NCI-H1694 (cell line): Measurements from ENCODE around the gene ACAT2.
"Not testable (repeated sequence)": the region's sequence is repeated elsewhere in the genome, so short reads cannot be mapped to it uniquely, and the experiment has no call there.

Experiments
- DNase-seq: peaks from one replicate; lab custom pipeline; 2025; lab: John Stamatoyannopoulos, UW

ACAT2 gene

GRCh38 chr6:159761873-159762680, at the start of gene ACAT2:
TSS of gene ACAT2 (plus strand) at chr6:159762045. CDS start at chr6:159762088, 43 bp downstream.
- DNase-seq = peak; percentile 79

DNA sequence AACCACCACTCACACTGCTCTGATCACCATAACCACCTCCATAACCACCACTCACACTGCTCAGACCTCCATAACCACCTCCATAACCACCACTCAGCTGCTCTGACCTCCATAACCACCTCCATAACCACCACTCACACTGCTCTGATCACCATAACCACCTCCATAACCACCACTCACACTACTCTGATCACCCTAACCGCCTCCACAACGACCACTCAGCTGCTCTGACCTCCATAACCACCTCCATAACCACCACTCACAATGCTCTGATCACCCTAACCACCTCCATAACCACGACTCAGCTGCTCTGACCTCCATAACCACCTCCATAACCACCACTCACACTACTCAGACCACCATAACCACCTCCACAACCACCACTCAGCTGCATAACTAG, 49.5 kb upstream of the ACAT2 start:
- DNase-seq = not testable (repeated sequence)

DNA sequence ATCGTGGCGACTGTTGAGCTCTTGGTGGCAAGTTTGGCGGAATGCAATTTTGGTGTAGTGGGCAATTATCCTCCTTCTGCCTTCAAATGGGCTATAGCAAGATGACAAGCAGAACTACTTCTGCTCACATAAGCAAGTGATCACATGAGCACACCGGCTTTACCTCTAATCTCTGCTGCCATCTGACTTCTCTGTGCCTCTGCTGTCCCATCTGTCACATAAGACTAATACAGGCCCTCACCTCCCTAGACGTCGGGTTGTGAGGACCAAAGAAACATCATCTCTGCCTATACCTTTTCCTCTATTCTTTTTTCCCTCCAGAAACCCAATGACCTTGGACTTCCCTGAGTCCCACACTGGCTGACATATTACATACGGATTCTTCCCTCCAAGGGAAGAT, 47.9 kb upstream of the ACAT2 start:
- DNase-seq = no peak

GRCh38 chr6:159714404-159714803, 47.4 kb upstream of the ACAT2 start:
- DNase-seq = no peak

GRCh38 chr6:159715166-159715565, 46.7 kb upstream of the ACAT2 start:
- no peak for DNase-seq

GRCh38 chr6:159715605-159716004, 46.2 kb upstream of the ACAT2 start:
- DNase-seq = no peak

DNA sequence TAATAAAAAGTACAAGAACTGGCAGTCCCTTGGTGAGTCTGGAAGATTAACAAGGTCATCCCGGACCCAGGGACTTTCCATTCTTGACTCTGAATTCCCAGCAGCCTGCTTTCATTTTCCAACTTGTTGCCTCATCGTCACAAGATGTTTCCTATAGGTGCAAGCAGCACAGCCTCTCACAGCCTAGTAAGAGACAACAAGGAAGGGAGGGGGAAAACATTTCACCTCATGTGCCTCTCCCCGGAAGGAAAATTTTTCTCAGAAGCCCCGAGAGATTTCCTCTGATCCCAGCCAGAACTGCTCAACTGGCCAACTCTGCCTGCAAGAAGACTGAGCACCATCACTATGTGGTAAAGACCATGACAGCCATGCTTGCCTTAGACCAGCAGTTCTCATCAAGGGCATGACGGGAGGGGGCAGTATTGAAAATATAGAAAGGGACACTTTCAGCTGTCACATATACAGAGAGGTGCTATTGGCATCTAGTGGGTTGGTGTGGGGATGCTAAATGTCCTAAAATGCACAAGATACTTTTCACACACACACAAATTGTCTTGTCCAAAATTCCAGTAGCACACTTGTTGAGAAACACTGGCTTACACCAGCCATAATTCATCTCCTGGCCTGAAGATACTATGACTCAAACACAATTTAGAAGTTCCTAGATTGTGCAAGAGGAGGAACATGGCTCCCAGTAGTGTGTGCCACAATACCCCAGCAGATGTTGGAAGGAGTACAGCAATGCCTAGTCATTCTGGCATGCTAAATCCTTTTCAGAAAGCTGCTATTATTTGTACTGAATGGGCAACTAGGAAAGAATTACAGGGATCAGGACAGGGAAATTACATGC, 45.4 kb upstream of the ACAT2 start:
- DNase-seq = peak; percentile 14

DNA sequence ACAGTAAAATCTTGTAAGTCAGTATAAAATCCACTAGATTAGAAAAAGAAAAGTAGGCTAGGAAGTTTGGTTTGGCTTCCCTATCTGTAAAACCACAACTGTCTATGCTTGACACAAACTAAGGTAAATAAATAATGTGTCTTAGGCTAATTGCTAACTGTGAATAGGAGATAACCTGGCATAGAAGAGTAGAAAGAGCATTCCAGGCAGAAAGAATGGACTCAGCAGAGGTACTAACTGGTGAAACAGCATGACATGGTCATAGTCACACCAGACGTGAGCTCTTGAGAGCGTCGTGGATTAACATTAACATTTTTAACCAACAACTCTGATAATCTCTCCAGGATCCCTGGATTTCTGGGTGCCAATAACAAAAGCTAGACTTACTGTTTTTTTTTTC, 43.2 kb upstream of the ACAT2 start:
- no peak for DNase-seq

DNA sequence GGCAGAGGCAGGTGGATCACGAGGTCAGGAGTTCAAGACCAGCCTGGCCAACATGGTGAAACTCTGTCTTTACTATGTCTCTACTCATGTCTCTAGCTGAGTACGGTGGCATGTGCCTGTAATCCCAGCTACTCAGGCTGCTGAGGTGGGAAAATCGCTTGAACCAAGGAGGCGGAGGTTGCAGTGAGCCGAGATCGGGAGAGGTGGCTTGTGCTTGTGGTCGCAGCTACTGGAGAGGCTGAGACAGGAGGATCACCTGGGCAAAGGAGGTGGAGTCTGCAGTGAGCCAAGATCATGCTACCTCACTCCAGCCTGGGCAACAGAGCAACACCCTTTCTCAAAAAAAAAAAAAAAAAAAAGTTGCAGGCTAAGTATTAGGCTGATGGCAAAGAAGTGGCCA, 42.6 kb upstream of the ACAT2 start:
- no peak for DNase-seq

DNA sequence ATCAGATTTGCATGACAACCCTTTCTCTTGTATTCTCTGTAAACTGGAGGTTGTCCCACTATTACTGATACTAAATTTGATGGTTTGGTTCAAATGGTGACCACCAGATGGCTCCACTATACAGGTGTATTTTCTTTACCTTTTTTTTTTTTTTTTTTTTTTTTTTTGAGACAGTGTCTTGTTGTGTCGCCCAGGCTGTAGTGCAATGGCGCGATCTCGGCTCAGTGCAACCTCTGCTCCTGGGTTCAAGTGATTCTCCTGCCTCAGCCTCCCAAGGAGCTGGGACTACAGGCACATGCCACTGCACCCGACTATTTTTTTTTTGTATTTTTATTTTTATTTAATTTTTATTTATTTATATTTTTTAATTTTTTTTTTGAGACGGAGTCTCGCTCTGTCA, 41.1 kb upstream of the ACAT2 start:
- no peak for DNase-seq

DNA sequence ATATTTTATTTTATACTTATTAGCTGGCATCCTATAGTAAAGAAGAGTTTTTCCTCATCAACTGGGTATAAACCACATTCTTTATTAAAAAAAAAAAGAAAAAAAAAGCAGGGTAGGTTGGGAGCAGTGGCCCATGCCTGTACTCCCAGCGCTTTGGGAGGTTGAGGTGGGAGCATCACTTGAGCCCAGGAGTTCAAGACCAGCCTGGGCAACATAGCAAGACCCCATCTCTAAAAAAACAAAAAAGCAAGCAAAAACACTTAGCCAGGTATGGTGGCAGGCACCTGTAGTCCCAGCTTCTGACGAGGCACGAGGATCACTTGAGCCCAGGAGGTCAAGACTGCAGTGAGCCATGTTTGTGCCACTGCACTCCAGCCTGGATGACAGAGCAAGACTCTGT, 39.9 kb upstream of the ACAT2 start:
- DNase-seq = not testable (repeated sequence)

GRCh38 chr6:159722655-159723054, 39.2 kb upstream of the ACAT2 start:
- DNase-seq = no peak

GRCh38 chr6:159723259-159723658, 38.6 kb upstream of the ACAT2 start:
- no peak for DNase-seq

DNA sequence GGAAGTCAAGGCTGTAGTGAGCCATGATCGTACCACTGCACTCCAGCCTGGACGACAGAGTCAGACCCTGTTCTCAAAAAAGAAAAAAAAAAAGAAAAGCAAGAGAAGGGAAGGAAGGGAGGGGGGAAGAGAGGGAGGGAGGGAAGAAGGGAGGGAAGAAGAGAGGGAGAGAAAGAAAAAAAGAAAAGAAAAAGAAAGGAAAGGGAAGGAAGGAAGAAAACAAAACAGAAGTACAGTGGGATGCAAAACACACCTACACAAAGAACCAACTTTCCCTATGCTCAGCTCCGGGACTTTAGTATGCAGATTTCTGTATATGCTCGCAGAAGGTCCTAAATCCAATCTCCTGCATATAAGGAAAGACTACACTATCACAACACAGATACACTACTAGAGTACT, 37.1 kb upstream of the ACAT2 start:
- no peak for DNase-seq

GRCh38 chr6:159725208-159725607, 36.6 kb upstream of the ACAT2 start:
- not testable (repeated sequence) for DNase-seq

DNA sequence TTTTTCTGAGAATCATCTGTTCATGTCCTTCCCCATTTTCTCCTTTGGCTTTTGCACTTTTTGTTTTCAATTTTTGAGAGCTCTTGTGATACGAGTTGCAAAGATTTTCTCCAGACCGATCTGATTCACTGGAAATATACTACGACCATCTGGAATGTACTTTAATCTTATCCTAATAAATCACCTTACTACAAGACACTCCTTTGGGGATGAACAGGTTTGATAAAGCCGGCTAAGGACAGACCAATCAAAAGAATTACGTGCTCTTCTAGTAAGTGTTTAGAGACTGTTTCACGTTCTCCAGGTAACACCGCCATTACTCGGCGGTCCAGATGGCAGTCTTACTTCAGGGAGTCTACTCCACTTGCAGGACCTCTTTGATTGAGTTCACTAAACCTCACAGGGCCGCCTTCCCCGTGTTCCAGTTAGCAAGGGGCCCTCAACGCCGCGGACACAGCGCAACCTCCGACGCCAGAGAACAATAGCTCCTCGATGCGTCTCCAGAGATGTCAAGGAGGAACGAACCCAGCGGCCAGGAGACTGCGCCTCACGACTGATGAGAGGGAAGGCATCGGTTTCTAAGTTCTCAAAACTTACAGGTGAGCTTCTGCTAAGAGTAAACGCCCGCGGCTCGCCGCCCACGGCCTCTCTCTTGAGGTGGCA, 35.5 kb upstream of the ACAT2 start:
- no peak for DNase-seq

DNA sequence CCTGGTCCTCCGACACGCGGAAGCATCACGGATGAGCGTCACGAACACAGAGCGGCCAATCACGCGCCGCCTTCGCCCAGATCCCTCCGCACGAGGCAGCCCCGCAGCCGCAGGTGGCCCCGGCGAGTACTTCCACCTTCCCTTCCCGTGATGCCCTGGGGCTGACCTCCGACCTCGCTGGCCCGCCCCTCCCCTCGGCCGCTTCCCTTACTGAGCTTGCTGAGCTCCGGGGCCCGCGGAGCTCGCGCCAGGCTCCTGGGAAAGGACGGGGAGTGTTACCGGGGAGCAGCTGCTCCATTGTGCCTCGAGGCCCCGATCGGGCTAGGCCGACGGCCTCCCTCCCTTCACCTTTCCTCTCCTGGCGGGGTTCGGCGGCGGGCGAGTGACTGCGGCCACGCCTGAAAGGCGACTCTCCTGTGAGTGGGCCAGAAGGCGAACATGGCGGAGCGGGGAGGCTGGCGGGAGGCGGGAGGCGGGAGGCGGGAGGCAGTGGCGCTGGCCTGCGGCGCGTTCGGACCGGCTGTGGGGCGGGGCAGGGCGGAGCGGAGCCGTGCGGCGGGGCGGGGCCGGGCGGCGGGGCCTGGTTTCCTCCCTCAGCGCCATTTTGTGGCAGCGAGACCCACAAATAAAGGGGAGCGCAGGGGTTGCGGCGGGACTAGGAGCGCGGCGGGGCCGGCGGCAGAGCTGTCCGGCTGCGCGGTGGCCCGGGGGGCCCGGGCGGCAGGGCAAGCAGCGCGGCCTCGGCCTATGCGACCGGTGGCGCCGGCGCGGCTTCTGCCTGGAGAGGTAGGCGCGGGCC, 34.7 kb upstream of the ACAT2 start, which contains the start of gene WTAP:
WTAP (plus strand) TSS at position 589 of the 799 bp plus-strand sequence. CDS start 8,760 bp downstream, outside the sequence.
- peak; percentile 84 for DNase-seq

DNA sequence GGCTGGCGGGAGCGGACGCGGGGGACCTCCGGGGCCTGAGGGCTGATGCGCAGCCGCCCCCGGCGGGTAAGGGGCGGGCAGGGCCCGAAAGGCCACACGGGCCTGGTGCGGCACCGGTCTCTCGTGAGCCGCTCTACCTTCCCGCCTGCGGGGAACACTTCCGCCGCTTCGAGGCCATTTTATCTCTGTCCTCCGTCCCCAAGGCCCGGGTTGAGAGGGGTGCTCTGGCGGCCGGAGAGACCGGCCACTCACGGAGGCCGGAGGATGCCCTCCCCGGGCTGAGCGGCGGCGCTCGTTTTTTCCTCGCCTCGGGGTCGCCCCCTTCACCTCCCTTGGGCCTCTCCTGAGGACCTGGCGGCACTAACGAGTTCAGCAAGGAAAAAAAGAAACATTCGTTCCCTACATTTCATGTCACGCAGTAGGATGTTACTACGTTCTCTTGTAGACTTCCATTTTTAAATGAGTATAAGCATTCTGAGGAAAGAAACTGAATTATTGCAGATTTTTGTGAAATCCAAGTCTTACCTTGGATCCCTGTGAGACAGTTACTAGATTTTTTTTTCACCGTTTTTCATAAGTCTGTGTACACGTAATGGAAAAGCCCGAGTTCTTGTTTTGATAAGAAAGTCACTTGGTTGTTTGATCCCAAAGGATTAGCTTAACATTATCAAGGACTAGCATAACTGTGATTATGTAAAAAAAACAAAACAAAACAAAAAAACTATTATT, 34.0 kb upstream of the ACAT2 start:
- DNase-seq = no peak

- DNase-seq = no peak
Measured at GRCh38 chr6:159728531-159728964, 33.3 kb upstream of the ACAT2 start.

GRCh38 chr6:159729598-159730331, 32.1 kb upstream of the ACAT2 start:
- no peak for DNase-seq
